Neuron (in vitro differentiated cells): Measurements from ENCODE around the gene MAG.
A peak's percentile ranks its signal among the peaks of the same experiment; 100 is the strongest.

Experiments
- H2AFZ ChIP-seq: one replicate; pipeline ENCODE4 v1.6.1; 2013; ENCODE audit warnings: low read depth, mild to moderate bottlenecking, inconsistent platforms, low read length, moderate library complexity
- H3K27me3 ChIP-seq: one replicate; pipeline ENCODE4 v1.6.1; 2013; ENCODE audit warnings: low read length; ENCODE audit not compliant: insufficient read depth
- H3K36me3 ChIP-seq: one replicate; pipeline ENCODE4 v1.6.1; 2013; ENCODE audit warnings: low read length; ENCODE audit not compliant: insufficient read depth
- H3K4me1 ChIP-seq: one replicate; pipeline ENCODE4 v1.6.1; 2013; ENCODE audit warnings: low read length; ENCODE audit not compliant: insufficient read depth
- H3K4me3 ChIP-seq: 2 replicates; pipeline ENCODE4 v1.5.1; 2013; ENCODE audit warnings: mild to moderate bottlenecking, low read length, moderate library complexity
- H3K9me3 ChIP-seq: one replicate; pipeline ENCODE4 v1.6.1; 2013; ENCODE audit warnings: low read length

Gene MAG

DNA sequence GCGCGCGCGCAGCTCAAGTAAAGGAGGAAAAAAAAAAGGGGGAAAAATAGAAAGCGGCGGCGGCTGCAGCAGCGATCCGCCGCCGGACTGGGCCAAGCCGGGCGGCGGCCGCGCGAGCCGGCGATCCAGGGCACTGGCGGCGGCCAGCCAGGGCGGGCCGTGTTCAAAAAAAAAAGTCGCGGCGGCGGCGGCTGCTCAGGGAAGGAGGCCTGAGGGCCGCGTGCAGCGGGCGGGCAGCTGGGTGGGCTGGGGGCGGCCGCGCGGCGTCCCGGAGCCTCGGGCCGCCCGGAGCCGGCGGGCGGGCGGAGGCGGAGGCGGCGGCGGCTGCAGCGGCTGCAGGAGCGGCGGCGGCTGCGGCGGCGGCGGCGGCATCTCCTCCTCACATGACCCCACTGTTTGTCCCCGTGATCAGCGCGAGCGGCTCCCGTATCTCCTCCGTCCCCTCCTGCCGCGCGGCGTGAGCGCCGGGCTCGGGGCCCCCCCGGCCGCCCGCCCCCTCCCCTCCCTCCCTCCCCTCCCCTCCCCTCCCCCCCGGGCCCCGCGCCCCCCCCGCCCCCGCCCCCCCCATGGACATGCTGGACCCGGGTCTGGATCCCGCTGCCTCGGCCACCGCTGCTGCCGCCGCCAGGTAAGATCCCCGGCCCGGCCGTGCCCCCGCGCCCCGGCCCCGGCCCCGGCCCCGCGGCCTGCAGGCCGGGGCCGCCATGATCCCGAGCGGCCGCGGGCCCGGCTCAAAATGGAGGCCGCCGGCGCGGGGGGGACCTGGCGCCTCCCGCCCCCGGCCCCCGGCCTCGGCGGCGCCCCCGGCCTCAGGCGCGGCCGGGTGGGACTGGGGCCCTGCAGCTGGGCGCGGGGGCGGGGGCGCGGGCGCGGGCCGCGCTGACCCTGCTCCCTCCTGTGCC is 23.2 kb upstream of the MAG start, which contains the start of gene USF2:
USF2 (plus strand) TSS at position 427 of the 902 bp plus-strand sequence; CDS start at position 567, 140 bp downstream.
- Histone ChIP-seq H3K9me3 (no peaks in the 10 kb centered on the region), H2AFZ (peak within 1 kb of the TSS; percentile 48), H3K4me3 (peak within 1 kb of the TSS; percentile 73), H3K36me3 (peaks cover 46% of the 10 kb centered on the region), H3K4me1 (peaks cover 15% of the 10 kb centered on the region), H3K27me3 (no peaks in the 10 kb centered on the region)

DNA sequence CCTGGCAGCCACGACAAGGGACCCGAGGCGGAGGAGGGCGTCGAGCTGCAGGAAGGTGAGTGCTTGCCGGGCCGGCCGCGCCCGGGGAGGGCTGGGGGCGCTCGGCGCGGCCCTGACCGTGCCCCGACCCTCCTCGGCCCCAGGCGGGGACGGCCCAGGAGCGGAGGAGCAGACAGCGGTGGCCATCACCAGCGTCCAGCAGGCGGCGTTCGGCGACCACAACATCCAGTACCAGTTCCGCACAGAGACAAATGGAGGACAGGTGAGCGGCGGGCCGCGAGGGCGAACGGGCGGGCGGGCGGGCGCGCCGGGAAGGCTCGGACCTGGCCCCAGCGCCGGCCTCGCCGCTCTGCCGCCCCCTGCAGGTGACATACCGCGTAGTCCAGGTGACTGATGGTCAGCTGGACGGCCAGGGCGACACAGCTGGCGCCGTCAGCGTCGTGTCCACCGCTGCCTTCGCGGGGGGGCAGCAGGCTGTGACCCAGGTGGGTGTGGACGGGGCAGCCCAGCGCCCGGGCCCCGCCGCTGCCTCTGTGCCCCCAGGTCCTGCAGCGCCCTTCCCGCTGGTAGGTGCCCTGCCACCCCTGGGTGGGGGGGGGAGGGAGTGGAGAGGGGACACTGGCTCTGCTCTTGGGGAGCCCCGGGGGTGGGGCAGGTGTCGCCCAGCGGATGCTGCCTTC is 22.4 kb upstream of the MAG start:
- H3K36me3 ChIP-seq, result peaks cover 51% of the 10 kb centered on the region
- peak overlapping the region; percentile 73 for H3K4me3 ChIP-seq
- no peaks in the 10 kb centered on the region for H3K27me3 ChIP-seq
- peaks cover 15% of the 10 kb centered on the region for H3K4me1 ChIP-seq
- no peak overlapping the region for H2AFZ ChIP-seq
- H3K9me3 ChIP-seq, result no peaks in the 10 kb centered on the region

DNA sequence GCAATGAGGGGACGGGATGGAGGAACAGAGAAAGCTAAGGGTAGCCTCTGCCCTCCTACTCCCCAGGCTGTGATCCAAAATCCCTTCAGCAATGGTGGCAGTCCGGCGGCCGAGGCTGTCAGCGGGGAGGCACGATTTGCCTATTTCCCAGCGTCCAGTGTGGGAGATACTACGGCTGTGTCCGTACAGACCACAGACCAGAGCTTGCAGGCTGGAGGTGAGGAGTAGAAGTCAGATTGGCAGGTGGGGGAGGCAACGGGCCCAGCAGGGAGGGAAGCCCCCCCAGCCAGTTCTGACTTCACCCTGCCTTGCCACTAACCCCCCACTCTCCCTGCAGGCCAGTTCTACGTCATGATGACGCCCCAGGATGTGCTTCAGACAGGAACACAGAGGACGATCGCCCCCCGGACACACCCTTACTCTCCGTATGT is 21.6 kb upstream of the MAG start:
- no peaks in the 10 kb centered on the region for H3K9me3 ChIP-seq
- H3K27me3 ChIP-seq, result no peaks in the 10 kb centered on the region
- no peak overlapping the region for H2AFZ ChIP-seq
- peaks cover 15% of the 10 kb centered on the region for H3K4me1 ChIP-seq
- peak overlapping the region; percentile 73 for H3K4me3 ChIP-seq
- peaks cover 51% of the 10 kb centered on the region for H3K36me3 ChIP-seq

DNA sequence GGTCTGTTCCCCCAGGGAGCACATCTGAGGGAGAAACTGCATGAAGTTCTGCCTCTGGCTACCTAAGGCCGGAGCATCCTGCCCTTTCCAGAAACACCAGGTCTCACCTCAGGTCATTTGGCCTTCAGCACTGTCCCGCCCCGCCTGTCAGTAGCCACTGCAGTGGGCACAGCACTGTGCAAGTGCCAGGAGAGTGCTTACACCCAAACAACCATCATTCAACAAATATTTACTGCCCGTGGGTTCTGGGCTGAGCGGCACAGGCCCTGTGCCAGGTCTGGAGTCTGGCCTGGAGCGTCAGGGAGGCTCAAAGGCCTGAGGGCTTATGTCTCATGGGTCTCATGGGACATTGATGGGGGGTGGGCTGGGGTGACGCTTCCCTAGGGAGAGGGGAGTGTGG is 20.4 kb upstream of the MAG start:
- H2AFZ ChIP-seq, result no peak overlapping the region
- H3K36me3 ChIP-seq, result peaks cover 51% of the 10 kb centered on the region
- peaks cover 12% of the 10 kb centered on the region for H3K4me1 ChIP-seq

DNA sequence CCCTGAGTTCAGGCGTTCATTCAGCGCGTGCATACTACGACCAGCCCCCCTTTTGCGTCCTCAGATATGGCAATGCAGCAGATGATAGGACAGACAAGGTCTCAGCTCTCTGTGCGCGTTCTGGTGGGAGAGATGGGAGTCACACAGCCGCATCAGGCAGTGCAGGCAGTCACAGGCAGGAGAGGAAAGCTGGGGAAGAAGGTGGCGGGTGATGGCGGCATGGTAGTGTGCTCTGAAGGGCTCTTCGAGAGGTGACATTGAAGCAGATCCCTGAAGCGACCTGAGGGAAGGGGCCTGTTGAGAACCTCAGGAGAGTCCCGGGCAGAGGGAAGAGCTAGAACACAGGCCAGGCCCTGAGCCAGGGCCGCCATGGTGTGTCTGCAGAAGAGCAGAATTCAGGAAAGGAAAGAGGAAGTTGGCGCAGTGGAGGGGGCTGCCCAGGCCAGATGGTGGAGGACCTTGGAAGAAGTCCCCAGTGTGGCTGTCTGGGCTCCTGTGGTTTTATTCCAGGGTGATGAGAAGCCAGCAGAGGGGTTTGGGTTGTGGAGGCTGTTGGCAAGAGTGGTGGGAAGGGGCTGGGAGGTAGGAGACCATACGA is 19.7 kb upstream of the MAG start:
- H3K9me3 ChIP-seq, result no peaks in the 10 kb centered on the region
- peaks cover 55% of the 10 kb centered on the region for H3K36me3 ChIP-seq
- no peaks in the 10 kb centered on the region for H3K27me3 ChIP-seq
- H3K4me1 ChIP-seq, result peaks cover 7% of the 10 kb centered on the region
- H3K4me3 ChIP-seq, result no peak overlapping the region
- no peak overlapping the region for H2AFZ ChIP-seq

More for the DNA sequence above, 20.4 kb upstream of the MAG start:
- Histone ChIP-seq H3K27me3 (no peaks in the 10 kb centered on the region), H3K9me3 (no peaks in the 10 kb centered on the region), H3K4me3 (no peak overlapping the region)

DNA sequence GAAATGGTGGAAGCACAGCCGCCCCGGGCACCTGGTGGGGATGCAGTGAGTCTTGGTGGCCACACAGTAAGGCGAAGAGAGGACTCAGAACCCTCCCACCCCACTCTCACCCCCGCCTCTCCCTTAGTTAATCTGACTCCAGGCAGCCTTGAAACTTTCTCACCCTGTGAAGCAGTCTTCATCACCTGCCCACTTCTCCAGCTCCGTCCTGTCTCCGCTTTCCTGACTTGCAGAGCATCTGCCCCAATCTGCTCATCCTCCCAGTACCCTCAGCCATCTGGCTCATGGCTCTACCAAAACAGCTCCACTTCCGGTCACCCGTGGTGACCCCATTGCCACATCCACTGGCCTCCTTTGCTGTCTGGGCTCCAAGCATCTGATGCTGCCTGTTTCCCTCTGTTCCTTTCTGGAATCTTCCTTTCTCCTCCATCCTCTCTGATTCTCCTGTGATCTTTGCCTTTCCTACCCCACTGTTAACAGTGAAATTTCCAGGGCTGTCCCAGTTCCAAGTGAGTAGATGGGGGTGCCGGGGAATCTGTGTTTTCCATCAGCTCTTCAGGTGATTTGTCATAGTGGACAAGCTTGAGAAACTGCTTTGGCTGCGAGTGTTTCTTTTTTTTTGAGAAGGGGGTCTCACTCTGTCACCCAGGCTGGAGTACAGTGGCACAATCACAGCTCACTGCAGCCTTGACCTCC is 18.9 kb upstream of the MAG start:
- Histone ChIP-seq H3K27me3 (no peaks in the 10 kb centered on the region), H3K9me3 (no peaks in the 10 kb centered on the region), H2AFZ (no peak overlapping the region), H3K4me1 (peaks cover 7% of the 10 kb centered on the region), H3K36me3 (peaks cover 56% of the 10 kb centered on the region), H3K4me3 (no peak overlapping the region)

DNA sequence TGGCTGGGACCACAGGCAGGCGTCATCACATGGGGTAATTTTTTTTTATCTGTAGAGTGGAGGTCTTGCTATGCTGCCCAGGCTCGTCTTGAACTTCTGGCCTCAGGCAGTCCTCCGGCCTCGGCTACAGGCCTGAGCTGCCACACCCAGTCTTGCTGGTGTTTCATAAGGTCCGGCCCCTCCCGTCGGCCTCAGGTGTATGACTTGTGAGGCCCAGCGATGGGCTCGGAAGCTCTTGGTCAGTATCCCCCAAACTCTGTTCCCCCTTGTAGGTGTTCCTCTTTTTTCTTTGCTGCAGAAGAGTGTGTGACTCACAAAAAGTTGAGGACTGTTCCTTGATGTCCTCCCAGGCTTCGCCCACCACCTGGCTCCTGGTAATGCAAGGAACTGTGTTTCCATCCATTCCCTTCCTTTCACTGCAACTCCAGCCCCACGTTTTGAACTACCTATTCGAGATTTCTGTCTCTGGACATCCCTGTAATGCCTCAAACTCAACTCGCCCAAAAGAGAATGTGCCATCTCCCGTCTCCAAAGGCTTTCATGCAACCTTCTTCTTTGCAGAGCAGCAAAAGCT is 18.2 kb upstream of the MAG start:
- H3K4me3 ChIP-seq, result no peak overlapping the region
- no peak overlapping the region for H2AFZ ChIP-seq
- no peaks in the 10 kb centered on the region for H3K27me3 ChIP-seq
- peaks cover 7% of the 10 kb centered on the region for H3K4me1 ChIP-seq
- H3K9me3 ChIP-seq, result no peaks in the 10 kb centered on the region
- peaks cover 61% of the 10 kb centered on the region for H3K36me3 ChIP-seq

DNA sequence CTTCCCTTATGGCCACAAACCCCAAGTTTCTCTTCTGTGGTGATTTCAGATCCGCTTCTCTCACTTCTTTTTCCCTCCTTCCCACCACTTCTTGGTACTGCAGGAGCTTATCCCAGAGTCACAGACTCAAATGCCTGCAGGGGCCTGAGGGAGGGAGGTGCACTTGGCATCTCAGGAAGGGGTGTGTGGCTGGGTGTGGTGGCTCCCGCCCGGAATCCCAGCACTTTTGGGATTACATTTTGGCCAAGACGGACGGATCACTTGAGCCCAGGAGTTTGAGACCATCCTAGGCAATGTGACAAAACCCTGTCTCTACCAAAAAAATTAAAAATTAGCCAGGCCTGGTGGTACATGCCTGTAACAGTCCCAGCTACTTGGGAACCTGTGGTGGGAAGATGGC is 17.6 kb upstream of the MAG start:
- no peak overlapping the region for H3K4me3 ChIP-seq
- H3K36me3 ChIP-seq, result peaks cover 64% of the 10 kb centered on the region
- H3K4me1 ChIP-seq, result peaks cover 7% of the 10 kb centered on the region
- H3K9me3 ChIP-seq, result no peaks in the 10 kb centered on the region
- H3K27me3 ChIP-seq, result no peaks in the 10 kb centered on the region
- H2AFZ ChIP-seq, result no peak overlapping the region

DNA sequence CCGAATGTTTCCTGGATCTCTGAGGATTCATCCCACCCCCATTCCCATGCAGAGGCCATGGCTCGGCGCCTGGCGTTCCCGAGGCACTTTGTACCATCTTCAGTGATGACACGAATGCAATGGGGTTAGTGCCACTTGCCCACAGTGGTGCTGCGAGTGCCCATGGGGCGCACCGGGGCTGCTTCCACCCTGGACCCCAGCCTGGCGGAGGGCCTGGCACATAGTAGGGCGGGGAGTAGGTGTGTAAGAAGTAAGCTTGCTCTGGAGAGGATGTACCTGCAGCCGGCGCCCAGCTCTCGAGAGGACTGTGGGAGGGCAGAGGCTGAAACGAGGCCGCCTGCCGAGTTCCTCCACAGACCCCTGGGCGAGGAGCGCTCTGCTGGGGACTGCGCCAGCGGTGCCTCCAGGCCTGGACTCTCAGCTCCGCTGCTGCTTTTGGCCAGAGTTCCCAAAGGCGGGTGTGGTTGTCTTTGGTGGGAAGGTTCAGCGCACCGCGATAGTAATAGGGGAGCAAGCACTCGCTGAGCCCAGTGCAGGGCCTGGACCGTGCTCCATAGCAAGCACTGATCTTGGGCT is 15.2 kb upstream of the MAG start:
- no peak overlapping the region for H3K4me3 ChIP-seq

DNA sequence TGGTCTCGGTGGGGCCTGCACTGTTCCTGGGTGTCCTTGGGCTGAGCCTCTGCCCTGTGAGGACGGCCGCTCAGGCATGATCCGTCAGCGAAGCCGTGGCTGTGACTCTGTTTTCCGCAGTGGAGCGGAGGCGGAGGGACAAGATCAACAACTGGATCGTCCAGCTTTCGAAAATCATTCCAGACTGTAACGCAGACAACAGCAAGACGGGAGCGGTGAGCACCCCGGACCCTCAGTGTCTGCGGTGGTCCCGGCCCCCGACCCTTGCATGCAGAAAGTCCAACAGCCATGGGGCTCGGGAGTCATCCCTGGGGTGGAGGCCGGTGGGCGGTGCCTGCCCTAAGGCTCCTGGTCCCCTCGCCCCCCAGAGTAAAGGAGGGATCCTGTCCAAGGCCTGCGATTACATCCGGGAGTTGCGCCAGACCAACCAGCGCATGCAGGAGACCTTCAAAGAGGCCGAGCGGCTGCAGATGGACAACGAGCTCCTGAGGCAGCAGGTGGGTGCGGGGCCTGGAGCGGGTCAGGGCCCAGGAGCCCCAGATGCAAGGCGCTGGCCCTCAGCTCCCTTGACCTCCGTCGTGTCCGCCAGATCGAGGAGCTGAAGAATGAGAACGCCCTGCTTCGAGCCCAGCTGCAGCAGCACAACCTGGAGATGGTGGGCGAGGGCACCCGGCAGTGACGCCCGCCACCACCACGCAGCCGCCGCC is 13.2 kb upstream of the MAG start:
- Histone ChIP-seq H3K36me3 (peaks cover 27% of the 10 kb centered on the region), H3K9me3 (no peaks in the 10 kb centered on the region), H3K4me1 (no peaks in the 10 kb centered on the region), H3K27me3 (no peaks in the 10 kb centered on the region), H2AFZ (no peak overlapping the region), H3K4me3 (no peak overlapping the region)

More for the DNA sequence above, 15.2 kb upstream of the MAG start:
- Histone ChIP-seq H2AFZ (no peak overlapping the region), H3K9me3 (no peaks in the 10 kb centered on the region), H3K4me1 (no peaks in the 10 kb centered on the region), H3K27me3 (no peaks in the 10 kb centered on the region), H3K36me3 (peaks cover 46% of the 10 kb centered on the region)

DNA sequence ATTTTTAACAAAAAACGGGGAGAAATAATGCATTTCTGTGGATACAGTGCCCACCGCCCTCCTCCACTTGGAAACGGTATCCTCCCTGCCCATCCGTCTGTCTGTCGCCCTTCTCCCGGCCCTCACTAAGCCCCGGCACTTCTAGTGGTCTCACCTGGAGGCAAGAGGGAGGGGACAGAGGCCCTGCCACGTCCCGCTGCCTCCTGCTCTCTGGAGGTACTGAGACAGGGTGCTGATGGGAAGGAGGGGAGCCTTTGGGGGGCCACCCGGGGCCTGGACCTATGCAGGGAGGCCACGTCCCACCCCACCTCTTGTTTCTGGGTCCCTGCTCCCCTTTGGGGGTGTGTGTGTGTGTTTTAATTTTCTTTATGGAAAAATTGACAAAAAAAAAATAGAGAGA is 12.6 kb upstream of the MAG start:
- H3K27me3 ChIP-seq, result no peaks in the 10 kb centered on the region
- H3K4me1 ChIP-seq, result no peaks in the 10 kb centered on the region
- H3K36me3 ChIP-seq, result peaks cover 21% of the 10 kb centered on the region
- no peaks in the 10 kb centered on the region for H3K9me3 ChIP-seq
- no peak overlapping the region for H2AFZ ChIP-seq
- no peak overlapping the region for H3K4me3 ChIP-seq
